Uterus (tissue), 2 donors: ENCODE results near the gene CREB3L2.
"Not testable (repeated sequence)": the region's sequence is repeated elsewhere in the genome, so short reads cannot be mapped to it uniquely, and the experiment has no call there.

Experiments used
- CTCF ChIP-seq, 4 experiments: fragments of 200-600 bp in 2 of 4; fragments of 450-650 bp in 2 of 4; sonication (generic) in 2 of 4; IDR thresholded peaks; one replicate each; pipeline ENCODE4 v1.5.1; 2016 to 2019; ENCODE audit warnings: antibody characterized with exemption in 4 of 4, mild to moderate bottlenecking in 2 of 4, moderate library complexity in 1 of 4
- POLR2A ChIP-seq, 2 donors: fragments of 450-650 bp; IDR thresholded peaks; one replicate each; pipeline ENCODE4 v1.6.1; 2016; ENCODE audit warnings: antibody characterized with exemption in 2 of 2, mild to moderate bottlenecking in 1 of 2, moderate library complexity in 1 of 2

- not testable (repeated sequence) for TF ChIP-seq CTCF, POLR2A (IDR thresholded peaks at IDR 0.05)
These were observed 75.7 kb downstream of the CREB3L2 start for GRCh38 chr7:137926206-137926605.
